GM12891 (cell line): Measurements from ENCODE around the gene TAS2R39.

Experiments
- POLR2A ChIP-seq: IDR thresholded peaks from 2 replicates; pipeline ENCODE4 v1.6.1; 2011; ENCODE audit warnings: low read depth, low read length, control low read depth
- POLR2AphosphoS5 ChIP-seq: IDR thresholded peaks from 2 replicates; pipeline ENCODE4 v1.6.1; 2011; ENCODE audit warnings: low read depth, low read length, control low read depth
- SPI1 ChIP-seq: IDR thresholded peaks from 2 replicates; pipeline ENCODE4 v1.6.1; 2011; ENCODE audit warnings: low read depth, low read length, control low read depth

- TF ChIP-seq POLR2A (no peak), SPI1 (no peak), POLR2AphosphoS5 (no peak)
Observed at GRCh38 chr7:143221286-143221685, 38.1 kb downstream of the TAS2R39 start.
